GM12878 (cell line): ENCODE results near the gene DMRT2. TPM values are rescaled to one million over a fixed set of nuclear protein-coding genes. Genes with fewer than 3 reads are reported as not detected.

ENCODE experiments used
- BHLHE40 ChIP-seq, 2 experiments: fragments of 450-650 bp in 1 of 2; IDR thresholded peaks; 2 replicates each; pipeline ENCODE4 v1.6.1; 2011 to 2017; ENCODE audit warnings: low read depth in 2 of 2, borderline replicate concordance in 1 of 2, improper control_type of control experiment in 1 of 2, low read length in 1 of 2, mild to moderate bottlenecking in 1 of 2
- BMI1 ChIP-seq: fragments of 450-650 bp; IDR thresholded peaks from 2 replicates; pipeline ENCODE4 v1.6.1; 2016; ENCODE audit warnings: mild to moderate bottlenecking, moderate library complexity, borderline replicate concordance
- CEBPZ ChIP-seq: fragments of 150-350 bp; IDR thresholded peaks from 2 replicates; pipeline ENCODE4 v1.6.1; 2016; ENCODE audit warnings: low read depth, low read length
- CTCF ChIP-seq, 3 experiments: IDR thresholded peaks in 2 of 3; conservative IDR thresholded peaks in 1 of 3; 2 replicates each; pipeline ENCODE4 v1.5.1; 2011; ENCODE audit warnings: low read depth in 3 of 3, low read length in 3 of 3, mild to moderate bottlenecking in 3 of 3, control low read depth in 2 of 3, moderate library complexity in 2 of 3, inconsistent platforms in 1 of 3, mixed read lengths in 1 of 3; ENCODE audit not compliant: control insufficient read depth in 2 of 3, insufficient read depth in 1 of 3; ENCODE audit errors: extremely low read depth in 1 of 3
- POU2F2 ChIP-seq: IDR thresholded peaks from 3 replicates; pipeline ENCODE4 v1.6.1; 2011; ENCODE audit warnings: low read depth, mild to moderate bottlenecking, low read length, borderline replicate concordance
- RELA ChIP-seq: fragments of 450-650 bp; IDR thresholded peaks from 2 replicates; pipeline ENCODE4 v1.8.0; 2014; ENCODE audit warnings: borderline replicate concordance; ENCODE audit not compliant: partially characterized antibody
- RELB ChIP-seq: fragments of 450-650 bp; IDR thresholded peaks from 2 replicates; pipeline ENCODE4 v1.6.1; 2017; ENCODE audit warnings: low read depth, mild to moderate bottlenecking, moderate library complexity
- SMARCA5 ChIP-seq: fragments of 450-650 bp; IDR thresholded peaks from 2 replicates; pipeline ENCODE4 v1.6.1; 2017; ENCODE audit warnings: mild to moderate bottlenecking
- SMC3 ChIP-seq: IDR thresholded peaks from 2 replicates; pipeline ENCODE4 v1.6.1; 2011; ENCODE audit warnings: low read length, improper control_type of control experiment, borderline replicate concordance
- SPI1 ChIP-seq: IDR thresholded peaks from 2 replicates; pipeline ENCODE4 v1.6.1; 2011; ENCODE audit warnings: low read depth, mild to moderate bottlenecking, low read length, moderate library complexity, borderline replicate concordance; ENCODE audit not compliant: insufficient read depth
- polyA plus RNA-seq, 11 experiments: library from polyadenylated mRNA; depleted of rRNA in 4 of 11; unstranded in 6 of 11; stranded (reverse) in 5 of 11; fragments of >200 nt; fragmentation: Nextera tagmentation in 4 of 11; fragmentation: Illumina TruSeq in 1 of 11; extraction: Ambion mirVana in 4 of 11; extraction: Trizol in 1 of 11; gene quantifications; 1 replicate in 1 of 11; 2 replicates in 10 of 11; pipeline versions ENCODE4 v1.2.1 to v1.2.3, GENCODE V29; 2011 to 2016; ENCODE audit warnings: inconsistent platforms in 2 of 11, missing spikeins in 2 of 11, low read depth in 1 of 11
- total RNA-seq, 4 experiments: library from RNA; depleted of rRNA in 3 of 4; stranded (reverse); fragments of >200 nt in 3 of 4; fragmentation: Illumina TruSeq in 1 of 4; extraction: Trizol in 1 of 4; gene quantifications; 2 replicates each; pipeline versions ENCODE4 v1.2.1 to v1.2.3, GENCODE V29; 2013 to 2021

The DMRT2 gene
- total and polyA plus RNA-seq, 10 of the 15 experiments (the other 5 are each of a cell fraction or from before 2014, with no cell fraction given): 0.08 to 50.2 (median 0.69) TPM

GRCh38 chr9:1005043-1005667 is 45.0 kb upstream of the DMRT2 start (continued):
- TF ChIP-seq CTCF (IDR thresholded peaks at IDR 0.05 in 2 of 3, conservative IDR thresholded peaks at IDR 0.05 in 1 of 3; ENCODE audit: control insufficient read depth in 2 of 3, extremely low read depth in 1 of 3, insufficient read depth in 1 of 3, low read depth in 3 of 3, low read length in 3 of 3): peak; percentile 68 to 80 (median 69)
- TF ChIP-seq BMI1: no peak
- TF ChIP-seq POU2F2: peak; percentile 63; the same call in 1 of the 3 replicates
- TF ChIP-seq BHLHE40 (IDR thresholded peaks at IDR 0.05; ENCODE audit: borderline replicate concordance in 1 of 2, low read depth in 2 of 2, low read length in 1 of 2): 0 out of 4 replicates have a peak, but pooled peaks of 1 of the 2 experiments have one; percentile 23
- TF ChIP-seq RELA: no peak
- TF ChIP-seq SMC3: peak; percentile 66
- peak; percentile 61; the same call in 1 of the 2 replicates for TF ChIP-seq SPI1
- TF ChIP-seq CEBPZ: no peak
- 0 out of 2 replicates have a peak, but pooled peaks have one; percentile 66 for TF ChIP-seq SMARCA5
- TF ChIP-seq RELB: peak; percentile 53; the same call in 1 of the 2 replicates
- TF ChIP-seq, all 136 proteins: peak for 21
